AG04449 (cell line): ENCODE data around the gene UCKL1.

ENCODE experiments used
- CTCF ChIA-PET: fragments of 350-600 bp; formaldehyde crosslinking; extraction: SDS; loops from one replicate; lab custom pipeline; 2021; ENCODE audit warnings: antibody characterized with exemption; lab: Yijun Ruan, JAX
- POLR2A ChIA-PET: fragments of 400-600, 350-600 bp; formaldehyde crosslinking; extraction: SDS; loops from one replicate; lab custom pipeline; 2020; ENCODE audit warnings: antibody characterized with exemption, inconsistent platforms; lab: Yijun Ruan, JAX
- DNase-seq: peaks from one replicate; pipeline ENCODE4 v3.0.0-alpha.2; 2010; ENCODE audit warnings: low read depth, low spot score
- H3K4me3 ChIP-seq: 2 replicates; pipeline ENCODE4 v1.5.1; 2011; ENCODE audit warnings: low read depth, mild to moderate bottlenecking, control low read depth, low read length
- TF ChIP-seq, protein P1 (sequence below): IDR thresholded peaks from one replicate; pipeline ENCODE4 v1.5.1; 2011; ENCODE audit warnings: mild to moderate bottlenecking, moderate library complexity, low read length, control low read depth, inconsistent platforms; ENCODE audit not compliant: insufficient read depth; ENCODE audit errors: missing control alignments

UCKL1 gene

DNA sequence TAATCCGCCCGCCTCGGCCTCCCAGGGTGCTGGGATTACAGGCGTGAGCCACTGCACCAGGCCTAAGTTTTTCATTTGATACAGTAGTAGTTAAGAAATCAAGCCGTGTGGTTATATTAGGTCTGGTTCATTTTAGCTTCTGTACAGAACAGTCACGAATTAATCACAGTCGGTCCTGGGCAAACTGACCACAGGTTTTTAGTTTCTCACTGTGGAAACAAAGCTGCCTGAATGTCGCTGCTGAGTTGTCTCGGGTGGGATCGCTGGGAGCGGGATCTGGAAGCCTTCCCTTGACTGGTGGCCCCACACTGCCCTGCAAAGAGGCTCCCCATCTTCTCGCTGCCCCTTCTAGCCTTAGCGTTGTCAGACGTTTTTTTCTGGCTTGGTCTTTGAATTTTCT, 18.6 kb downstream of the UCKL1 start:
- ChIA-PET POLR2A (no interaction called here), CTCF (no interaction called here)
- no peak for DNase-seq
- TF ChIP-seq, protein P1, sequence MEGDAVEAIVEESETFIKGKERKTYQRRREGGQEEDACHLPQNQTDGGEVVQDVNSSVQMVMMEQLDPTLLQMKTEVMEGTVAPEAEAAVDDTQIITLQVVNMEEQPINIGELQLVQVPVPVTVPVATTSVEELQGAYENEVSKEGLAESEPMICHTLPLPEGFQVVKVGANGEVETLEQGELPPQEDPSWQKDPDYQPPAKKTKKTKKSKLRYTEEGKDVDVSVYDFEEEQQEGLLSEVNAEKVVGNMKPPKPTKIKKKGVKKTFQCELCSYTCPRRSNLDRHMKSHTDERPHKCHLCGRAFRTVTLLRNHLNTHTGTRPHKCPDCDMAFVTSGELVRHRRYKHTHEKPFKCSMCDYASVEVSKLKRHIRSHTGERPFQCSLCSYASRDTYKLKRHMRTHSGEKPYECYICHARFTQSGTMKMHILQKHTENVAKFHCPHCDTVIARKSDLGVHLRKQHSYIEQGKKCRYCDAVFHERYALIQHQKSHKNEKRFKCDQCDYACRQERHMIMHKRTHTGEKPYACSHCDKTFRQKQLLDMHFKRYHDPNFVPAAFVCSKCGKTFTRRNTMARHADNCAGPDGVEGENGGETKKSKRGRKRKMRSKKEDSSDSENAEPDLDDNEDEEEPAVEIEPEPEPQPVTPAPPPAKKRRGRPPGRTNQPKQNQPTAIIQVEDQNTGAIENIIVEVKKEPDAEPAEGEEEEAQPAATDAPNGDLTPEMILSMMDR: no peak
- H3K4me3 ChIP-seq: no peak overlapping the region

DNA sequence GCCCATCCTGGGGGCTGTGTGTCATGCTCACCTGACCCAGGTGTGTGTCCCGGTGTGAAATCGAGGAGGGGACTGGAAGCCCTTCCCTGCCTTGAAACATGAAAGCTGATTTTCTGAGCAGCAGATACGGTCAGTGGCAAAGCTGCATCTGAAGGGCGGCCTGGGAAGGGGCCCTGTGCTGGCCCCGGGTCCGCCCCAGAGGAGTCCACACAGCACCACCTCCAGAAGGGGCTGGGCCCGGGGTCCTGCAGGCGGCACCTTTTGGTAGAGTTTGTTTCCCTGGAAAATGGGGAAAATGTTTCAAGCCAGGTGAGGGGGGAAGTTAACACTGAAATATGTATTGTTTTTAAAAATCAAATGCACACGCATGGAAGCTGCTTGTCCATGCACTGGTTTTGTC, 20.8 kb downstream of the UCKL1 start:
- CTCF ChIA-PET: interaction anchor here (1.2 kb wide), 1 partner anchor 24 kb away, joined by 3 read pairs; no protein-coding TSS in a partner anchor
- no peak for DNase-seq
- no peak overlapping the region for H3K4me3 ChIP-seq
- TF ChIP-seq, protein P1: no peak
- POLR2A ChIA-PET: no interaction called here

DNA sequence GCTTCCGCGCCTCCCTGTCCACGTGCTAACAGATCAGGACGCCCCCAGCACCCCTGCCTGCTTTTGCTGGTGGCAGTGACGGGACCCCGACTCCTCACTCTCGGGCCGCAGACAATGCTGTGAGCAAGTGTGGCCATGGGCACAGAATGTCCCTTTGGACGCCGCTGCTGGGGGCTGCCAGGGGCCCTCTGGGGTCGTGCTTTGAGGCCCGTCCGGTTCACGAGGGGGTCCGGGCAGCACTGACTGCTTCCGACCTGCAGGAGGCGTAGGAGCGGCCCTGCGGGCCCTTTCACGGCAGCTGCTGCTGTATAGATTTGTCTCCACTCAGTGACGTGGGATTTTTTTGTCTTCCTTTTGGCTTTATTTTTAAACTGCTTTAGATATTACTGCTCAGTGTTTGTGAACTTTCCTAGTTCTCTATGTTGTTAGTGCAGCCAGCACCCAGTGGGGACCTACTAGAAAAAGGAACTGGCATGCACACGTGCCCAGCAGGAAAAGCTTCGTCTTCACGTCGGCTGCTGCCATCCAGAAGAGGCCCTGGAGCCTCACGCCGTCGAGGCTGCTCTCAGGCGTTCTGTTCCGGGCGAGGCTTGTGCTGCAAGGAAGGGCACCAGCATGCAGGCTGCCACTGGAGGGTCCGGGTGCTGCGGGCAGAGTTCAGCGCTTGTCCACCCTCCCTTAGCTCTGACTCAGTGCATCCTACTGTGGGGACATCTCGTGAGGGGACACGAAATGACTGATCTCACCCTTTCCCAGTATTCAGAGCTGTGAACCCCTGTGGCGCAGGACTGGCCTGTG, 21.7 kb downstream of the UCKL1 start:
- no peak overlapping the region for H3K4me3 ChIP-seq
- ChIA-PET CTCF (interaction anchor here (1.4 to 1.7 kb wide), 4 partner anchors 11 to 39 kb away, joined by 3 to 5 read pairs (median 3); no protein-coding TSS in a partner anchor), POLR2A (no interaction called here)
- TF ChIP-seq, protein P1: peak; percentile 32
- DNase-seq: no peak

DNA sequence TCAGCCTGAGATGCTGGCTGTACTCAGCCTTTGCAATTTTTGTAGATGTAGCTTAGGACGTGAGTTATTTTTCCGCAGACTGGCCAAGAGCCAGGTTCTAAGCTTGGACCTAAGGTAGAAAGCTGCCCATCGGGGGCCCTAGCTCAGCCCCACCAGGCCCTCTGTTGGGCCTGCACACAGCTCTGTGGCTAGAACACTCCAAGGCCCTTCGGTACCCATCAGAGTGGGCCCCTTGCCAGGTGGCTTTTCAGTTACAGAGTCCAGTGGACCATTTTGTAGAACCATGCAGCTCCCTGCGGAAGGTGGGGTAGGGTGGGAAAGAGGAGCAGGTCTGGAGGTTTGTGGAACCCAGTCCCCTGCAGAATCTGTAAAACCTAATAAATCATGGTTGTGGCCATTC, 22.6 kb downstream of the UCKL1 start:
- POLR2A ChIA-PET: no interaction called here
- CTCF ChIA-PET: interaction anchor here (1.4 to 1.7 kb wide), 4 partner anchors 10 to 38 kb away, joined by 3 to 5 read pairs (median 3); no protein-coding TSS in a partner anchor
- TF ChIP-seq, protein P1: no peak
- no peak overlapping the region for H3K4me3 ChIP-seq
- no peak for DNase-seq

DNA sequence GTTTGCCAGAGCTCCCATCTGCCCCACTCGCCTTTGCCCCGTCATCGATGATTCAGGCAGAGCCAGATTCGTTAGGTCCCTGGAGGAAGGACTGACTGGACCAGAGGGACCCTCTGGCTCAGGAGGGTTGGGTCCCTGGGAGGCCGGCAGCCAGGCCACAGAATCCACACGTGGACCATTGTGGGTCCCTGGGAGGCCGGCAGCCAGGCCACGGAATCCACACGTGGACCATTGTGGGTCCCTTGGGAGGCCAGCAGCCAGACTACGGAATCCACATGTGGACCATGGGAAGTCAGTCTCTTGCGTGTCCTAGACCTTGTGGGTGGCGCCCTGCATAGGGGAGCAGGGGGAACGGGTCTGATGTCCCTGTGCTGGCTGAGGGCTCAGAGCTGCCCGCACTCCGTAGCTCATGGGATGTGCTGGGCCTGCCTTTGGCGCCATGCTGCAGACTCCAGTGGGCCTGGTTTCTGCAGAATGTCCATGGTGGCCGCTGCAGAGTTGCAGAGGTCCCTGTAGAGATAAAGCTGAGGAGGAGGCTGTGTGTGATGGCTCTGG, 23.5 kb downstream of the UCKL1 start:
- CTCF ChIA-PET: interaction anchor here (1.1 to 1.7 kb wide), 3 partner anchors 10 to 42 kb away, joined by 3 to 5 read pairs (median 3); no protein-coding TSS in a partner anchor

DNA sequence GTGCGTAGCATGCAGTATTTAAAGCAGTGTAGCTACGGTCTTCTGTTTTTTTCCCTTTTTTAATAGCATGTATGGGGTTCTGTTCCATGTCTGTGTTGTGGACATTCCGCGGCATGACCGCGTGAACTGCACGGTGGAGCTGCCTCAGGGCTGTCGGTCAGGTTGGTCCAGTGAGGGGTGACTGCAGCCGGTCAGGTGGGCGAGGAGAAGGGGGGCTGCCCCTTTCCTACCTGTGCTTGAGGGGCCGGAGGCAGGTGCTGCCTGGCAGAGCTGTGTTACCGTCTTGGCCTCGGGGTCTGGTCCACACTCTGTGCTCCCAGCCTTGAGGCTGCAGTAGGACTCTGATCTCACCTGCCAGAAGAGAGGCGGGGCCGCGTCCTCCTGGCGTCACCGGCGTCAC, 24.5 kb downstream of the UCKL1 start:
- ChIA-PET POLR2A (no interaction called here), CTCF (no interaction called here)
- no peak for DNase-seq
- TF ChIP-seq, protein P1: no peak
- no peak overlapping the region for H3K4me3 ChIP-seq

More for the DNA sequence above, 23.5 kb downstream of the UCKL1 start:
- H3K4me3 ChIP-seq: no peak overlapping the region
- POLR2A ChIA-PET: no interaction called here
- no peak for DNase-seq
- TF ChIP-seq, protein P1: no peak
